C4-2B (cell line): ENCODE results near the gene MVK.

Experiments
- H3K27ac ChIP-seq: fragments of 450-650 bp; 2 replicates; pipeline ENCODE4 v1.5.1; 2017
- ZFX ChIP-seq: fragments of 450-650 bp; IDR thresholded peaks from 2 replicates; pipeline ENCODE4 v1.6.1; 2017
- TF ChIP-seq, protein P1 (sequence below): fragments of 450-650 bp; conservative IDR thresholded peaks from 2 replicates; pipeline ENCODE4 v1.5.1; 2017; ENCODE audit warnings: mild to moderate bottlenecking

MVK gene

DNA sequence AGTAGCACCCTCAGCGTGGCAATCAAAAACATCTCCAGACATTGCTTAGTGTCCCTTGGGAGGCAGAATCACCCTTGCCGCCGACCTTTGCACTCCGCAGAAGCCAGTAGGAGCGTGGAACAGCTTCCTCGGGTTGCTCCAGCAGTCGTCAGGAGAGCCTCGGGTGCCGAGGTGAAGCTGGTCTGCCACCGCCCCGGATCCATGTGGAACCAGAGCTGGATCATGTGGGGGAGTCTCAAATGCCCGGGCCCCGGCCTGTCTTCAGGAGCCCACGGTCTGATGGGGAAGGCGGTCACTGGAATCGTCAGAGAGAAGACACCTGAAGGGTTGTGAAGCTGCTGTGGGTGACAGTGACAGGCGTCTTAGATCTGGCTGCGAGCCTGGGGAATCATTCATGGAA is 14.3 kb downstream of the MVK start:
- H3K27ac ChIP-seq = no peak overlapping the region
- TF ChIP-seq ZFX = no peak
- TF ChIP-seq, protein P1, sequence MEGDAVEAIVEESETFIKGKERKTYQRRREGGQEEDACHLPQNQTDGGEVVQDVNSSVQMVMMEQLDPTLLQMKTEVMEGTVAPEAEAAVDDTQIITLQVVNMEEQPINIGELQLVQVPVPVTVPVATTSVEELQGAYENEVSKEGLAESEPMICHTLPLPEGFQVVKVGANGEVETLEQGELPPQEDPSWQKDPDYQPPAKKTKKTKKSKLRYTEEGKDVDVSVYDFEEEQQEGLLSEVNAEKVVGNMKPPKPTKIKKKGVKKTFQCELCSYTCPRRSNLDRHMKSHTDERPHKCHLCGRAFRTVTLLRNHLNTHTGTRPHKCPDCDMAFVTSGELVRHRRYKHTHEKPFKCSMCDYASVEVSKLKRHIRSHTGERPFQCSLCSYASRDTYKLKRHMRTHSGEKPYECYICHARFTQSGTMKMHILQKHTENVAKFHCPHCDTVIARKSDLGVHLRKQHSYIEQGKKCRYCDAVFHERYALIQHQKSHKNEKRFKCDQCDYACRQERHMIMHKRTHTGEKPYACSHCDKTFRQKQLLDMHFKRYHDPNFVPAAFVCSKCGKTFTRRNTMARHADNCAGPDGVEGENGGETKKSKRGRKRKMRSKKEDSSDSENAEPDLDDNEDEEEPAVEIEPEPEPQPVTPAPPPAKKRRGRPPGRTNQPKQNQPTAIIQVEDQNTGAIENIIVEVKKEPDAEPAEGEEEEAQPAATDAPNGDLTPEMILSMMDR = no peak

GRCh38 chr12:109588461-109589239 is 15.1 kb downstream of the MVK start:
- TF ChIP-seq, protein P1 = no peak
- TF ChIP-seq ZFX = no peak
- H3K27ac ChIP-seq = no peak overlapping the region

GRCh38 chr12:109589240-109589590 is 15.6 kb downstream of the MVK start:
- H3K27ac ChIP-seq = no peak overlapping the region
- TF ChIP-seq, protein P1 = no peak
- no peak for TF ChIP-seq ZFX

DNA sequence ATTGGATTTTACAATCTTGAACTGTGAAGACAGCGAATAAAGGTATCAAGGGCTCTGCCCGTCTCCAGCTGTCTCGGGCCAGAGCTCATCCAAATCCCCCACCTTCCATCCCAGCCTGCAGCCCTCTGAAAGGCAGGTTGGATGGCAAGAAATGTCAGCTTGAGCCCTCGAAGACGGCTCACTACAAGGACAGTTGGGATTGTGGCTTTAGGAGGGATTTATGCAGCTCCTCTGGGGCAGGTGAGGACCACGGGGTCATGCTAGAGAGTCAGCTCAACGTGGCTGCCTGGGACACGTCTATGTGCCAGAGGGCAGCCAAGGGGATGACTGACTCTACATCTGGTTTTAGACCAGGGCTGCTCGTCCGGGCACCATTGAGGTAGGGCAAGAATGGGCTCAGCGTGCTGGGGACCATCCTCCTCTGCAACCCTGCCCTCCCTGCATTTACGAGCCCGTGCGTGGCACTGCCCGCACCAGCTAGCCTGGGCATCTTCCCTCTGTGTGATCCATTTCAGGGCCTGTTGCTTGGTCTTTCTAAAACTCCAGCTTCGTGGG is 16.2 kb downstream of the MVK start:
- TF ChIP-seq, protein P1 = no peak
- TF ChIP-seq ZFX = no peak

DNA sequence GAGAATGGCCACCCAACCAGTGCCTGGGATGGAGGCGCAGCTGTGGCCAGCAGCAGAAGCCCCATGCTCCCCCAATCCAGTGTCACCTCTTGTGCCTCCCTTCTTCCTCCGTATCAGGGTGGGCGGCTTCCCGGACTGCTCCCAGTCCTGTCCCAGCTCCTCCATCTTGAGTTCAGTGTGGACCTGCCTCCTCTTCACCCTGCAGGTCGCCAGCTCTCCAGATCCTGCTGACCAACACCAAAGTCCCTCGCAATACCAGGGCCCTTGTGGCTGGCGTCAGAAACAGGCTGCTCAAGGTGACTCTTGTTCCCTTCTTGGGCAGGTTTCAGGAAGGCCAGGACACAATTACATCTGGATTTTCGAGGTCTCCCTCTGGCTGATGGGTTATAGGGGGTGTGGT is 17.0 kb downstream of the MVK start:
- TF ChIP-seq, protein P1 = no peak
- TF ChIP-seq ZFX = no peak
- H3K27ac ChIP-seq = no peak overlapping the region

More for the DNA sequence above, 16.2 kb downstream of the MVK start:
- H3K27ac ChIP-seq = no peak overlapping the region

DNA sequence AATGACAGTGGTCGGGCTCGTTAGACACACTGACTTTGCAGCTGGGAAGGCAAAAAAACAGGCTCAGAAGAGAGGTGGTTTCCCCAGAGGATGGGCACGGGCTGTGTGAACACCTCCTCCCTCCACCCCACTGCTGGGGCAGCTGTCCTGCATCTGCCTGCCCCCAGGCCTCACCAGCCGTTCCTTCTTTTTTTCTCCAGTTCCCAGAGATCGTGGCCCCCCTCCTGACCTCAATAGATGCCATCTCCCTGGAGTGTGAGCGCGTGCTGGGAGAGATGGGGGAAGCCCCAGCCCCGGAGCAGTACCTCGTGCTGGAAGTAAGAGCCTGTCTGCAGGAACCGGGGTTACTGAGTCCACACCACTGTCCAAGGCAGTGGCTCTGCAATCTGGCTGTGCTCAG is 17.4 kb downstream of the MVK start:
- TF ChIP-seq, protein P1 = no peak
- no peak for TF ChIP-seq ZFX
- H3K27ac ChIP-seq = no peak overlapping the region

GRCh38 chr12:109592195-109592904 is 18.8 kb downstream of the MVK start:
- no peak overlapping the region for H3K27ac ChIP-seq
- TF ChIP-seq, protein P1 = no peak
- no peak for TF ChIP-seq ZFX
